ENCODE results near the gene SPOP. TPM values are rescaled to one million over a fixed set of nuclear protein-coding genes. Genes with fewer than 3 reads are reported as not detected.

SPOP gene
- total and polyA plus RNA-seq, 2 of the 4 experiments (the other 2 are of a cell fraction), result 24.9 to 47.5 TPM

DNA sequence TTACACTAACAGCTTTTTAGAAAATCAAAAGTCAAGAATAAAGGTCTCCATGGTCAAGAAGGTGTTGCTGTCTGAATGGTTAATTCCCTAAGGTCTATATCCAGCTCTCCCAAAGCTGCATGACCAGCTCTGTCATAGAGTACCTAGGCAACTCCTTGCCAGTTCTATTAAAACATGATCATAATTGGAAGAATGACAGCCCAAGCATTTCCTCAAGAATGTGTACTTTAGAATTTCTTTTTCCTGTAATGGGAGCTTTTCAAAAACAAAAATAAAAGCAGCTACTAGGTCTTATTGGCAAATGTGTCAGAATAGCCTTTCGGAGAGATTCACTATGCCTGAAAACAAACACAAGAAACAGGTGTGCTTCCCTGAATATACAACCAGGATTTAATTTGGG, 7.9 kb downstream of the SPOP start:
- no peak for ATAC-seq (ENCODE audit: low read depth)
- H3K4ac ChIP-seq (ENCODE audit: low read depth, low read length), result no peak overlapping the region
- H2AK5ac ChIP-seq (ENCODE audit: low read depth, low read length), result no peak overlapping the region
- H2BK20ac ChIP-seq (ENCODE audit: low read depth, low read length), result no peak overlapping the region
- TF ChIP-seq, protein P1, sequence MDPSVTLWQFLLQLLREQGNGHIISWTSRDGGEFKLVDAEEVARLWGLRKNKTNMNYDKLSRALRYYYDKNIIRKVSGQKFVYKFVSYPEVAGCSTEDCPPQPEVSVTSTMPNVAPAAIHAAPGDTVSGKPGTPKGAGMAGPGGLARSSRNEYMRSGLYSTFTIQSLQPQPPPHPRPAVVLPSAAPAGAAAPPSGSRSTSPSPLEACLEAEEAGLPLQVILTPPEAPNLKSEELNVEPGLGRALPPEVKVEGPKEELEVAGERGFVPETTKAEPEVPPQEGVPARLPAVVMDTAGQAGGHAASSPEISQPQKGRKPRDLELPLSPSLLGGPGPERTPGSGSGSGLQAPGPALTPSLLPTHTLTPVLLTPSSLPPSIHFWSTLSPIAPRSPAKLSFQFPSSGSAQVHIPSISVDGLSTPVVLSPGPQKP (IDR thresholded peaks at IDR 0.05; ENCODE audit: borderline replicate concordance, low read depth, low read length), result no peak
- TF ChIP-seq MAZ (IDR thresholded peaks at IDR 0.05; ENCODE audit: borderline replicate concordance, low read depth, low read length) (no peak), SMC3 (IDR thresholded peaks at IDR 0.05; ENCODE audit: low read depth, low read length) (no peak), MAFK (IDR thresholded peaks at IDR 0.05; ENCODE audit: low read depth, low read length) (no peak), RCOR1 (IDR thresholded peaks at IDR 0.05; ENCODE audit: insufficient replicate concordance, low read length) (no peak), RAD21 (IDR thresholded peaks at IDR 0.05; ENCODE audit: low read length) (no peak), FOS (IDR thresholded peaks at IDR 0.05; ENCODE audit: low read depth, low read length) (no peak), RFX5 (IDR thresholded peaks at IDR 0.05; ENCODE audit: low read depth, low read length) (no peak), MXI1 (IDR thresholded peaks at IDR 0.05; ENCODE audit: borderline replicate concordance, low read depth, low read length) (no peak), CHD1 (IDR thresholded peaks at IDR 0.05; ENCODE audit: low read depth, low read length) (no peak), POLR2A (IDR thresholded peaks at IDR 0.05; ENCODE audit: low read depth, low read length) (no peak), BHLHE40 (IDR thresholded peaks at IDR 0.05; ENCODE audit: low read depth, low read length) (no peak), NFE2L2 (IDR thresholded peaks at IDR 0.05; ENCODE audit: low read depth, low read length) (no peak), CEBPB (IDR thresholded peaks at IDR 0.05; ENCODE audit: low read depth, low read length) (no peak)
- TF ChIP-seq, protein P2, sequence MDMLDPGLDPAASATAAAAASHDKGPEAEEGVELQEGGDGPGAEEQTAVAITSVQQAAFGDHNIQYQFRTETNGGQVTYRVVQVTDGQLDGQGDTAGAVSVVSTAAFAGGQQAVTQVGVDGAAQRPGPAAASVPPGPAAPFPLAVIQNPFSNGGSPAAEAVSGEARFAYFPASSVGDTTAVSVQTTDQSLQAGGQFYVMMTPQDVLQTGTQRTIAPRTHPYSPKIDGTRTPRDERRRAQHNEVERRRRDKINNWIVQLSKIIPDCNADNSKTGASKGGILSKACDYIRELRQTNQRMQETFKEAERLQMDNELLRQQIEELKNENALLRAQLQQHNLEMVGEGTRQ (IDR thresholded peaks at IDR 0.05; ENCODE audit: low read depth, low read length), result no peak
- TF ChIP-seq, protein P3, sequence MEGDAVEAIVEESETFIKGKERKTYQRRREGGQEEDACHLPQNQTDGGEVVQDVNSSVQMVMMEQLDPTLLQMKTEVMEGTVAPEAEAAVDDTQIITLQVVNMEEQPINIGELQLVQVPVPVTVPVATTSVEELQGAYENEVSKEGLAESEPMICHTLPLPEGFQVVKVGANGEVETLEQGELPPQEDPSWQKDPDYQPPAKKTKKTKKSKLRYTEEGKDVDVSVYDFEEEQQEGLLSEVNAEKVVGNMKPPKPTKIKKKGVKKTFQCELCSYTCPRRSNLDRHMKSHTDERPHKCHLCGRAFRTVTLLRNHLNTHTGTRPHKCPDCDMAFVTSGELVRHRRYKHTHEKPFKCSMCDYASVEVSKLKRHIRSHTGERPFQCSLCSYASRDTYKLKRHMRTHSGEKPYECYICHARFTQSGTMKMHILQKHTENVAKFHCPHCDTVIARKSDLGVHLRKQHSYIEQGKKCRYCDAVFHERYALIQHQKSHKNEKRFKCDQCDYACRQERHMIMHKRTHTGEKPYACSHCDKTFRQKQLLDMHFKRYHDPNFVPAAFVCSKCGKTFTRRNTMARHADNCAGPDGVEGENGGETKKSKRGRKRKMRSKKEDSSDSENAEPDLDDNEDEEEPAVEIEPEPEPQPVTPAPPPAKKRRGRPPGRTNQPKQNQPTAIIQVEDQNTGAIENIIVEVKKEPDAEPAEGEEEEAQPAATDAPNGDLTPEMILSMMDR (conservative IDR thresholded peaks at IDR 0.05; ENCODE audit: low read depth, low read length), result no peak
- dilution Hi-C loops (cut with HindIII; ENCODE audit: low sequenced_read_pairs, unreplicated experiment), result no loop called here
- H3K9ac ChIP-seq (ENCODE audit: low read depth, low read length), result no peak overlapping the region
- H3K18ac ChIP-seq (ENCODE audit: low read depth, low read length), result no peak overlapping the region
- H3K36me3 ChIP-seq (ENCODE audit: control insufficient read depth, insufficient read depth, low read length), result no peaks in the 10 kb centered on the region
- no TSS peak for BruUV-seq (replicated peaks)
- H2BK5ac ChIP-seq (ENCODE audit: low read depth, low read length, poor library complexity, severe bottlenecking), result no peak overlapping the region
- H3K27ac ChIP-seq (ENCODE audit: insufficient read depth, low read length), result no peak overlapping the region
- H3K27me3 ChIP-seq (ENCODE audit: control insufficient read depth, insufficient read depth, low read length), result no peaks in the 10 kb centered on the region
- no peak overlapping the region for H4K8ac ChIP-seq (ENCODE audit: low read depth in 2 of 2, low read length in 2 of 2)
- H2BK120ac ChIP-seq (ENCODE audit: low read depth, low read length), result no peak overlapping the region
- no peak overlapping the region for H3K4me2 ChIP-seq (ENCODE audit: low read depth, low read length)
- peaks cover 21 to 49% of the 10 kb centered on the region in 2 experiments for H3K79me1 ChIP-seq (ENCODE audit: low read depth in 1 of 2, low read length in 2 of 2)
- no peak overlapping the region for H2AK9ac ChIP-seq (replicated peaks; ENCODE audit: low read depth, low read length, poor library complexity)
- no peak overlapping the region for H3K4me3 ChIP-seq (ENCODE audit: insufficient read depth, low read depth, low read length)
- no peak overlapping the region for H4K5ac ChIP-seq (ENCODE audit: low read depth, low read length)
- ChIA-PET CTCF (no interaction called here), POLR2A (ENCODE audit: unreplicated experiment) (no interaction called here)
- H3K4me1 ChIP-seq (ENCODE audit: control insufficient read depth, insufficient read depth, low read length), result no peaks in the 10 kb centered on the region
- peaks cover 16% of the 10 kb centered on the region for H4K20me1 ChIP-seq (ENCODE audit: insufficient read depth, low read length)
- in situ Hi-C loops (cut with MboI; ENCODE audit: low sequenced_read_pairs), result no loop called here
- no peak overlapping the region for H4K91ac ChIP-seq (ENCODE audit: insufficient read depth, low read depth, low read length)
- WGBS, 2 experiments (ENCODE audit: extremely low coverage in 2 of 2, insufficient read length in 1 of 2), result no CpG with 5 or more reads among the region's 1 CpG
- no peak overlapping the region for H2BK15ac ChIP-seq (ENCODE audit: low read depth, low read length)
- H2AFZ ChIP-seq (replicated peaks; ENCODE audit: low read length, poor library complexity), result no peak overlapping the region
- H3K56ac ChIP-seq (ENCODE audit: extremely low read depth, insufficient read depth, low read length), result no peak overlapping the region
- no peaks in the 10 kb centered on the region for H3K9me3 ChIP-seq (ENCODE audit: control insufficient read depth, insufficient read depth, low read length)
- H3K23ac ChIP-seq (ENCODE audit: low read depth, low read length), result no peak overlapping the region
- DNase-seq, result no peak
- no peak overlapping the region for H3K14ac ChIP-seq (replicated peaks; ENCODE audit: low read depth, low read length)
- intact Hi-C loops (cut with micrococcal nuclease), result no loop called here
- no peaks in the 10 kb centered on the region for H3K9me1 ChIP-seq (ENCODE audit: insufficient read depth, low read length)
